Thyroid gland (tissue), 4 donors: Measurements from ENCODE around the gene PTPRN2.

Experiments
- CTCF ChIP-seq, 6 experiments: fragments of 200-600 bp in 3 of 6; fragments of 450-650 bp in 3 of 6; sonication (generic) in 3 of 6; IDR thresholded peaks; one replicate each; pipeline ENCODE4 v1.5.1; 2016 to 2019; ENCODE audit warnings: antibody characterized with exemption in 6 of 6, mild to moderate bottlenecking in 2 of 6, inconsistent platforms in 1 of 6, moderate library complexity in 1 of 6
- POLR2A ChIP-seq, 2 donors: fragments of 450-650 bp; IDR thresholded peaks; one replicate each; pipeline ENCODE4 v1.6.1; 2017; ENCODE audit warnings: antibody characterized with exemption in 2 of 2, mild to moderate bottlenecking in 2 of 2, moderate library complexity in 1 of 2

GRCh38 chr7:157506268-157506667, 1081.4 kb downstream of the PTPRN2 start:
- TF ChIP-seq CTCF (IDR thresholded peaks at IDR 0.05), result no peak
- no peak for TF ChIP-seq POLR2A (IDR thresholded peaks at IDR 0.05)
